CD14-positive monocyte (primary cell): ENCODE data around the gene IZUMO1. TPM values are rescaled to one million over a fixed set of nuclear protein-coding genes. Genes with fewer than 3 reads are reported as not detected.

Experiments
- DNase-seq, 3 donors: peaks; one replicate each; pipeline ENCODE4 v3.0.0-alpha.2; 2011 to 2022
- H2AFZ ChIP-seq: 2 replicates; pipeline ENCODE4 v1.6.0; 2012; ENCODE audit warnings: mild to moderate bottlenecking, low read depth, low read length, inconsistent platforms; ENCODE audit not compliant: insufficient read depth, poor library complexity, severe bottlenecking
- H3K27ac ChIP-seq, 2 donors: 1 replicate in 1 of 2; 2 replicates in 1 of 2; pipeline ENCODE4 v1.5.1; 2012 to 2013; ENCODE audit warnings: low read length in 2 of 2, control low read depth in 1 of 2, inconsistent platforms in 1 of 2, low read depth in 1 of 2, mild to moderate bottlenecking in 1 of 2
- H3K27me3 ChIP-seq, 2 donors: one replicate each; pipeline versions ENCODE4 v1.6.0 to v1.6.1; 2011 to 2013; ENCODE audit warnings: low read length in 2 of 2; ENCODE audit not compliant: control insufficient read depth in 2 of 2, insufficient read depth in 2 of 2
- H3K36me3 ChIP-seq, 2 donors: replicated peaks in 1 of 2; 1 replicate in 1 of 2; 2 replicates in 1 of 2; pipeline versions ENCODE4 v1.5.1 to v1.6.1; 2012 to 2013; ENCODE audit warnings: low read length in 2 of 2, control low read depth in 1 of 2, inconsistent platforms in 1 of 2, mild to moderate bottlenecking in 1 of 2; ENCODE audit not compliant: insufficient read depth in 2 of 2, control insufficient read depth in 1 of 2
- H3K4me1 ChIP-seq, 2 donors: 1 replicate in 1 of 2; 2 replicates in 1 of 2; pipeline versions ENCODE4 v1.5.1 to v1.6.1; 2012 to 2013; ENCODE audit warnings: low read length in 2 of 2, control low read depth in 1 of 2, inconsistent platforms in 1 of 2, mild to moderate bottlenecking in 1 of 2, moderate library complexity in 1 of 2; ENCODE audit not compliant: insufficient read depth in 2 of 2, control insufficient read depth in 1 of 2
- H3K4me2 ChIP-seq: replicated peaks from 2 replicates; pipeline ENCODE3; 2012; ENCODE audit warnings: low read length, moderate library complexity, mild to moderate bottlenecking; ENCODE audit not compliant: poor library complexity, severe bottlenecking; ENCODE audit errors: extremely low read depth
- H3K4me3 ChIP-seq, 3 experiments: fragments of 200-600 bp in 1 of 3; sonication (generic) in 1 of 3; replicated peaks in 1 of 3; 1 replicate in 2 of 3; 2 replicates in 1 of 3; pipeline ENCODE4 v1.5.1; 2011 to 2013; ENCODE audit warnings: low read length in 3 of 3, mild to moderate bottlenecking in 3 of 3, control low read depth in 2 of 3, low read depth in 2 of 3, inconsistent platforms in 1 of 3, moderate library complexity in 1 of 3
- H3K79me2 ChIP-seq: 2 replicates; pipeline ENCODE4 v1.6.0; 2012; ENCODE audit warnings: mild to moderate bottlenecking, control low read depth, inconsistent platforms, low read length, moderate library complexity; ENCODE audit not compliant: insufficient read depth
- H3K9ac ChIP-seq: 2 replicates; pipeline ENCODE4 v1.6.0; 2017; ENCODE audit warnings: low read length, mild to moderate bottlenecking; ENCODE audit not compliant: insufficient read depth, poor library complexity, severe bottlenecking
- H3K9me3 ChIP-seq, 2 donors: replicated peaks in 1 of 2; 1 replicate in 1 of 2; 2 replicates in 1 of 2; pipeline versions ENCODE4 v1.5.1 to v1.6.1; 2012 to 2013; ENCODE audit warnings: low read length in 2 of 2, control low read depth in 1 of 2; ENCODE audit not compliant: control insufficient read depth in 1 of 2, insufficient read depth in 1 of 2
- H4K20me1 ChIP-seq: 2 replicates; pipeline ENCODE4 v1.6.0; 2012; ENCODE audit warnings: mild to moderate bottlenecking, low read length, control low read depth, moderate library complexity; ENCODE audit not compliant: insufficient read depth
- H3K27ac Mint-ChIP-seq, 7 donors: one replicate each; pipeline ENCODE4 v1.8.0; 2020; ENCODE audit warnings: mild to moderate bottlenecking in 7 of 7, mixed read lengths in 7 of 7, moderate library complexity in 6 of 7, inconsistent platforms in 2 of 7
- H3K27me3 Mint-ChIP-seq, 3 donors: one replicate each; pipeline ENCODE4 v1.8.0; 2021 to 2022; ENCODE audit warnings: low read depth in 3 of 3, mild to moderate bottlenecking in 3 of 3, mixed read lengths in 3 of 3, moderate library complexity in 3 of 3, inconsistent platforms in 1 of 3
- H3K36me3 Mint-ChIP-seq, 2 donors: one replicate each; pipeline ENCODE4 v1.8.0; 2020; ENCODE audit warnings: mixed read lengths in 2 of 2, inconsistent platforms in 1 of 2, mild to moderate bottlenecking in 1 of 2
- H3K4me1 Mint-ChIP-seq: one replicate; pipeline ENCODE4 v1.8.0; 2020; ENCODE audit warnings: mild to moderate bottlenecking, mixed read lengths
- H3K4me3 Mint-ChIP-seq, 2 donors: one replicate each; pipeline ENCODE4 v1.8.0; 2020; ENCODE audit warnings: mild to moderate bottlenecking in 2 of 2, mixed read lengths in 2 of 2, moderate library complexity in 1 of 2
- H3K9me3 Mint-ChIP-seq, 7 donors: one replicate each; pipeline ENCODE4 v1.8.0; 2020 to 2022; ENCODE audit warnings: mixed read lengths in 7 of 7, mild to moderate bottlenecking in 6 of 7, moderate library complexity in 6 of 7, inconsistent platforms in 2 of 7
- WGBS: methylation state at CpG from one replicate; pipeline ENCODE4 v1.1.5; 2013; ENCODE audit warnings: missing lambda C conversion rate; ENCODE audit not compliant: insufficient coverage; 5-methylcytosine and 5-hydroxymethylcytosine counted together
- intact Hi-C, 2 donors: fragments of 100-400 bp; cut with micrococcal nuclease; formaldehyde crosslinking; loops; one replicate each; pipeline versions ENCODE4 v1.15.0 to v1.15.1; 2023
- polyA plus RNA-seq, 3 donors: library from polyadenylated mRNA; depleted of rRNA in 1 of 3; unstranded in 2 of 3; stranded (reverse) in 1 of 3; fragments of 300-500 nt in 2 of 3; fragments of >200 nt in 1 of 3; fragmentation: Illumina TruSeq in 2 of 3; gene quantifications; 1 replicate in 2 of 3; 2 replicates in 1 of 3; pipeline ENCODE4 v1.2.3, GENCODE V29; 2012 to 2021
- TF ChIP-seq, protein P1 (sequence below): fragments of 200-600 bp; IDR thresholded peaks from one replicate; pipeline ENCODE4 v1.8.0; 2022; ENCODE audit warnings: antibody characterized with exemption, mild to moderate bottlenecking

The IZUMO1 gene
- polyA plus RNA-seq, 3 donors, result not detected

DNA sequence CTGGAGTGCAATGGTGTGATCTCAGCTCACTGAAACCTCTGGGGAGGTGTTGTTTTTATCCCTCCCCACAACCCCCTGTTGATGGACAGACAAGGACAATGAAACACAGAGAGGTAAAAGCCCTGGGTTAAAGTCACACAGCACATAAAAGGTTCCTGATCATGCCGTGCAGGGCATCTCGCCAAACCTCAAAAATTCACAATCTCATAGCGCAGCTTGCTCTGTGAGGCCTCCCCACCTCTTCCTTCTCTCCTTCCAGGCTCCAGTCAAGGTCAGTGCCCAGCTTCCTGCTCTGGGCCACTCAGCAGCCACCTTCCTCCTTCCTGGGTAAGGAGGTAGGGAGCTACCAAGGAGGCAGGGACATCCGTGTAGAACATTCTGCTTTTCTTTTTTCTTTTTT is 48.7 kb downstream of the IZUMO1 start:
- Mint-ChIP-seq H3K36me3 (peaks cover 0 to 3% of the 10 kb centered on the region in 2 donors), H3K4me3 (no peak overlapping the region), H3K27me3 (peaks cover 22 to 39% (median 36%) of the 10 kb centered on the region in 3 donors), H3K27ac (no peak overlapping the region), H3K9me3 (peaks cover 0 to 11% (median 2%) of the 10 kb centered on the region in 7 donors), H3K4me1 (peaks cover 13% of the 10 kb centered on the region)
- Histone ChIP-seq H3K36me3 (no peaks in the 10 kb centered on the region), H3K27ac (no peak overlapping the region), H3K9me3 (no peaks in the 10 kb centered on the region), H3K79me2 (no peaks in the 10 kb centered on the region), H3K27me3 (peaks cover 8 to 22% of the 10 kb centered on the region in 2 donors), H3K4me3 (no peak overlapping the region), H3K9ac (no peak overlapping the region), H3K4me2 (no peak overlapping the region), H4K20me1 (no peaks in the 10 kb centered on the region), H3K4me1 (peaks cover 6% of the 10 kb centered on the region in 2 donors), H2AFZ (no peak overlapping the region)
- no peak for DNase-seq
- TF ChIP-seq, protein P1, sequence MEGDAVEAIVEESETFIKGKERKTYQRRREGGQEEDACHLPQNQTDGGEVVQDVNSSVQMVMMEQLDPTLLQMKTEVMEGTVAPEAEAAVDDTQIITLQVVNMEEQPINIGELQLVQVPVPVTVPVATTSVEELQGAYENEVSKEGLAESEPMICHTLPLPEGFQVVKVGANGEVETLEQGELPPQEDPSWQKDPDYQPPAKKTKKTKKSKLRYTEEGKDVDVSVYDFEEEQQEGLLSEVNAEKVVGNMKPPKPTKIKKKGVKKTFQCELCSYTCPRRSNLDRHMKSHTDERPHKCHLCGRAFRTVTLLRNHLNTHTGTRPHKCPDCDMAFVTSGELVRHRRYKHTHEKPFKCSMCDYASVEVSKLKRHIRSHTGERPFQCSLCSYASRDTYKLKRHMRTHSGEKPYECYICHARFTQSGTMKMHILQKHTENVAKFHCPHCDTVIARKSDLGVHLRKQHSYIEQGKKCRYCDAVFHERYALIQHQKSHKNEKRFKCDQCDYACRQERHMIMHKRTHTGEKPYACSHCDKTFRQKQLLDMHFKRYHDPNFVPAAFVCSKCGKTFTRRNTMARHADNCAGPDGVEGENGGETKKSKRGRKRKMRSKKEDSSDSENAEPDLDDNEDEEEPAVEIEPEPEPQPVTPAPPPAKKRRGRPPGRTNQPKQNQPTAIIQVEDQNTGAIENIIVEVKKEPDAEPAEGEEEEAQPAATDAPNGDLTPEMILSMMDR, result no peak
- WGBS, result 6% methylated on average over 2 of the region's 4 CpGs
- intact Hi-C loops, result no loop called here

DNA sequence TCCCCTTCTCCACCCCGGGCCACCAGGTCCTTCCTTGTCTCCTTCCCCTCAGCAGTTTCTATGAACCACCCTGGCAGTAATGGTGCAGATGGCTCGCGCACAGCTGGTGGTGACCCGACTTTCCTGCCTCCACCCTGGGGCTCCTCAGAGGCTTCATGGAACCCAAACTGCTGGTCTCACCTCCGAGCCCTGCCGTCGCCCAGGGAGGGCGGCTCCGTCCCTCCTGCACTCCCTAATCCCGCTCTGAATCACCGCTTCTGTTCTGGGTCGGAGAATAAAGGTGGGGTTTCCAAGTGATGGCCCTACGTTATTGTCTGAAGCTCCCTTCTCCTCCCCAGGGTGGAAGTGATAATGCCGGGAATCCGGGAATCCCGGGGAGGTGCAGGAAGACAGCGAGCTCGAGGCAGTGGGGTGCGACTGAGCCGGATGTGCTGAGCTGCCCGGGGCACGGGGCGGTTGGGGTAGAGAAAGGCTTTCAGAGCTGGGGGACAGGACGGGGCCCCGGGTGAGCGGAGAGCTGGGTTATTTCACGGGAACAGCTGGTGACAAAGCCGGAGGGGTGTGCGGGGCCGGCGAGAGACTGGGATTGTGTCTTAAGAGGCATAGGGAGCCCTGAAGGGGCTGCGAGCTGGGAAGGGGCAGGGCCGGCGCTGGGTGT is 50.2 kb downstream of the IZUMO1 start:
- H3K4me3 Mint-ChIP-seq, result peak overlapping the region; percentile 71 to 88
- under 1% methylated on average over 25 of the region's 34 CpGs for WGBS
- Histone ChIP-seq H3K9me3 (no peaks in the 10 kb centered on the region), H3K79me2 (no peaks in the 10 kb centered on the region), H3K9ac (peak overlapping the region; percentile 40), H3K36me3 (no peaks in the 10 kb centered on the region), H3K27ac (no peak overlapping the region), H3K4me1 (peaks cover 6% of the 10 kb centered on the region in 2 donors), H3K4me3 (peak overlapping the region in 1 of 3 experiments; percentile 44), H4K20me1 (no peaks in the 10 kb centered on the region), H3K4me2 (peak overlapping the region; percentile 48), H2AFZ (peak overlapping the region; percentile 68), H3K27me3 (peaks cover 8 to 22% of the 10 kb centered on the region in 2 donors)
- peak overlapping the region in 3 of 7 donors; percentile 20 to 46 (median 23) for H3K27ac Mint-ChIP-seq
- peaks cover 0 to 11% (median 0%) of the 10 kb centered on the region in 7 donors for H3K9me3 Mint-ChIP-seq
- TF ChIP-seq, protein P1, result no peak
- peaks cover 13% of the 10 kb centered on the region for H3K4me1 Mint-ChIP-seq
- DNase-seq, result no peak
- H3K36me3 Mint-ChIP-seq, result peaks cover 0 to 3% of the 10 kb centered on the region in 2 donors
- peaks cover 21 to 43% (median 37%) of the 10 kb centered on the region in 3 donors for H3K27me3 Mint-ChIP-seq
- intact Hi-C loops, result no loop called here
